CD14-positive monocyte (primary cell): ENCODE measurements around the gene TKTL1. TPM values are rescaled to one million over a fixed set of nuclear protein-coding genes. Genes with fewer than 3 reads are reported as not detected.

Experiments used
- DNase-seq, 3 donors: peaks; one replicate each; pipeline ENCODE4 v3.0.0-alpha.2; 2011 to 2022
- H2AFZ ChIP-seq: 2 replicates; pipeline ENCODE4 v1.6.0; 2012; ENCODE audit warnings: mild to moderate bottlenecking, low read depth, low read length, inconsistent platforms; ENCODE audit not compliant: insufficient read depth, poor library complexity, severe bottlenecking
- H3K27ac ChIP-seq, 2 donors: 1 replicate in 1 of 2; 2 replicates in 1 of 2; pipeline ENCODE4 v1.5.1; 2012 to 2013; ENCODE audit warnings: low read length in 2 of 2, control low read depth in 1 of 2, inconsistent platforms in 1 of 2, low read depth in 1 of 2, mild to moderate bottlenecking in 1 of 2
- H3K27me3 ChIP-seq, 2 donors: one replicate each; pipeline versions ENCODE4 v1.6.0 to v1.6.1; 2011 to 2013; ENCODE audit warnings: low read length in 2 of 2; ENCODE audit not compliant: control insufficient read depth in 2 of 2, insufficient read depth in 2 of 2
- H3K36me3 ChIP-seq, 2 donors: replicated peaks in 1 of 2; 1 replicate in 1 of 2; 2 replicates in 1 of 2; pipeline versions ENCODE4 v1.5.1 to v1.6.1; 2012 to 2013; ENCODE audit warnings: low read length in 2 of 2, control low read depth in 1 of 2, inconsistent platforms in 1 of 2, mild to moderate bottlenecking in 1 of 2; ENCODE audit not compliant: insufficient read depth in 2 of 2, control insufficient read depth in 1 of 2
- H3K4me1 ChIP-seq, 2 donors: 1 replicate in 1 of 2; 2 replicates in 1 of 2; pipeline versions ENCODE4 v1.5.1 to v1.6.1; 2012 to 2013; ENCODE audit warnings: low read length in 2 of 2, control low read depth in 1 of 2, inconsistent platforms in 1 of 2, mild to moderate bottlenecking in 1 of 2, moderate library complexity in 1 of 2; ENCODE audit not compliant: insufficient read depth in 2 of 2, control insufficient read depth in 1 of 2
- H3K4me2 ChIP-seq: replicated peaks from 2 replicates; pipeline ENCODE3; 2012; ENCODE audit warnings: low read length, moderate library complexity, mild to moderate bottlenecking; ENCODE audit not compliant: poor library complexity, severe bottlenecking; ENCODE audit errors: extremely low read depth
- H3K4me3 ChIP-seq, 3 experiments: fragments of 200-600 bp in 1 of 3; sonication (generic) in 1 of 3; replicated peaks in 1 of 3; 1 replicate in 2 of 3; 2 replicates in 1 of 3; pipeline ENCODE4 v1.5.1; 2011 to 2013; ENCODE audit warnings: low read length in 3 of 3, mild to moderate bottlenecking in 3 of 3, control low read depth in 2 of 3, low read depth in 2 of 3, inconsistent platforms in 1 of 3, moderate library complexity in 1 of 3
- H3K79me2 ChIP-seq: 2 replicates; pipeline ENCODE4 v1.6.0; 2012; ENCODE audit warnings: mild to moderate bottlenecking, control low read depth, inconsistent platforms, low read length, moderate library complexity; ENCODE audit not compliant: insufficient read depth
- H3K9ac ChIP-seq: 2 replicates; pipeline ENCODE4 v1.6.0; 2017; ENCODE audit warnings: low read length, mild to moderate bottlenecking; ENCODE audit not compliant: insufficient read depth, poor library complexity, severe bottlenecking
- H3K9me3 ChIP-seq, 2 donors: replicated peaks in 1 of 2; 1 replicate in 1 of 2; 2 replicates in 1 of 2; pipeline versions ENCODE4 v1.5.1 to v1.6.1; 2012 to 2013; ENCODE audit warnings: low read length in 2 of 2, control low read depth in 1 of 2; ENCODE audit not compliant: control insufficient read depth in 1 of 2, insufficient read depth in 1 of 2
- H4K20me1 ChIP-seq: 2 replicates; pipeline ENCODE4 v1.6.0; 2012; ENCODE audit warnings: mild to moderate bottlenecking, low read length, control low read depth, moderate library complexity; ENCODE audit not compliant: insufficient read depth
- H3K27ac Mint-ChIP-seq, 7 donors: one replicate each; pipeline ENCODE4 v1.8.0; 2020; ENCODE audit warnings: mild to moderate bottlenecking in 7 of 7, mixed read lengths in 7 of 7, moderate library complexity in 6 of 7, inconsistent platforms in 2 of 7
- H3K27me3 Mint-ChIP-seq, 3 donors: one replicate each; pipeline ENCODE4 v1.8.0; 2021 to 2022; ENCODE audit warnings: low read depth in 3 of 3, mild to moderate bottlenecking in 3 of 3, mixed read lengths in 3 of 3, moderate library complexity in 3 of 3, inconsistent platforms in 1 of 3
- H3K36me3 Mint-ChIP-seq, 2 donors: one replicate each; pipeline ENCODE4 v1.8.0; 2020; ENCODE audit warnings: mixed read lengths in 2 of 2, inconsistent platforms in 1 of 2, mild to moderate bottlenecking in 1 of 2
- H3K4me1 Mint-ChIP-seq: one replicate; pipeline ENCODE4 v1.8.0; 2020; ENCODE audit warnings: mild to moderate bottlenecking, mixed read lengths
- H3K4me3 Mint-ChIP-seq, 2 donors: one replicate each; pipeline ENCODE4 v1.8.0; 2020; ENCODE audit warnings: mild to moderate bottlenecking in 2 of 2, mixed read lengths in 2 of 2, moderate library complexity in 1 of 2
- H3K9me3 Mint-ChIP-seq, 7 donors: one replicate each; pipeline ENCODE4 v1.8.0; 2020 to 2022; ENCODE audit warnings: mixed read lengths in 7 of 7, mild to moderate bottlenecking in 6 of 7, moderate library complexity in 6 of 7, inconsistent platforms in 2 of 7
- CTCF ChIP-seq: fragments of 200-600 bp; IDR thresholded peaks from one replicate; pipeline ENCODE4 v1.8.0; 2022; ENCODE audit warnings: antibody characterized with exemption, mild to moderate bottlenecking
- WGBS: methylation state at CpG from one replicate; pipeline ENCODE4 v1.1.5; 2013; ENCODE audit warnings: missing lambda C conversion rate; ENCODE audit not compliant: insufficient coverage; 5-methylcytosine and 5-hydroxymethylcytosine counted together
- intact Hi-C, 2 donors: fragments of 100-400 bp; cut with micrococcal nuclease; formaldehyde crosslinking; loops; one replicate each; pipeline versions ENCODE4 v1.15.0 to v1.15.1; 2023
- polyA plus RNA-seq, 3 donors: library from polyadenylated mRNA; depleted of rRNA in 1 of 3; unstranded in 2 of 3; stranded (reverse) in 1 of 3; fragments of 300-500 nt in 2 of 3; fragments of >200 nt in 1 of 3; fragmentation: Illumina TruSeq in 2 of 3; gene quantifications; 1 replicate in 2 of 3; 2 replicates in 1 of 3; pipeline ENCODE4 v1.2.3, GENCODE V29; 2012 to 2021

TKTL1 gene
- polyA plus RNA-seq, 3 donors = 0.20 to 1.3 (median 0.60) TPM

GRCh38 chrX:154325541-154325940 is 29.9 kb downstream of the TKTL1 start:
- Histone ChIP-seq H3K4me1 (peaks cover 10 to 14% of the 10 kb centered on the region in 2 donors), H3K27me3 (peaks cover 0 to 3% of the 10 kb centered on the region in 2 donors), H3K4me3 (no peak overlapping the region), H3K79me2 (no peaks in the 10 kb centered on the region), H3K9me3 (no peaks in the 10 kb centered on the region), H3K4me2 (no peak overlapping the region), H3K27ac (no peak overlapping the region), H3K9ac (no peak overlapping the region), H4K20me1 (no peaks in the 10 kb centered on the region), H3K36me3 (no peaks in the 10 kb centered on the region), H2AFZ (no peak overlapping the region)
- no peaks in the 10 kb centered on the region for H3K36me3 Mint-ChIP-seq
- no peaks in the 10 kb centered on the region for H3K9me3 Mint-ChIP-seq
- DNase-seq = no peak
- H3K4me1 Mint-ChIP-seq = peaks cover 19% of the 10 kb centered on the region
- H3K27ac Mint-ChIP-seq = no peak overlapping the region
- TF ChIP-seq CTCF = no peak
- no CpG with 5 or more reads among the region's 8 CpGs for WGBS
- intact Hi-C loops = no loop called here
- H3K4me3 Mint-ChIP-seq = no peak overlapping the region
- peaks cover 5 to 29% (median 8%) of the 10 kb centered on the region in 3 donors for H3K27me3 Mint-ChIP-seq

GRCh38 chrX:154327038-154327820 is 31.6 kb downstream of the TKTL1 start:
- Histone ChIP-seq H3K79me2 (no peaks in the 10 kb centered on the region), H3K36me3 (no peaks in the 10 kb centered on the region), H3K27me3 (peaks cover 0 to 3% of the 10 kb centered on the region in 2 donors), H3K4me2 (no peak overlapping the region), H3K9me3 (no peaks in the 10 kb centered on the region), H3K4me3 (no peak overlapping the region), H3K4me1 (peaks cover 10 to 14% of the 10 kb centered on the region in 2 donors), H3K9ac (no peak overlapping the region), H2AFZ (no peak overlapping the region), H3K27ac (no peak overlapping the region), H4K20me1 (no peaks in the 10 kb centered on the region)
- intact Hi-C loops = no loop called here
- H3K27me3 Mint-ChIP-seq = peaks cover 5 to 26% (median 8%) of the 10 kb centered on the region in 3 donors
- H3K36me3 Mint-ChIP-seq = no peaks in the 10 kb centered on the region
- 0% methylated on average over 3 of the region's 11 CpGs for WGBS
- H3K27ac Mint-ChIP-seq = peak overlapping the region in 1 of 7 donors; percentile 75
- no peak for TF ChIP-seq CTCF
- peak overlapping the region; percentile 16 to 19 for H3K4me3 Mint-ChIP-seq
- H3K9me3 Mint-ChIP-seq = no peaks in the 10 kb centered on the region
- peaks cover 19% of the 10 kb centered on the region for H3K4me1 Mint-ChIP-seq
- DNase-seq = no peak
